ENCODE measurements around the gene P2RY1.

Gene P2RY1

GRCh38 chr3:152817400-152817799 is 17.5 kb upstream of the P2RY1 start:
- H3K4me3 ChIP-seq (ENCODE audit: low read depth, low read length) = no peak overlapping the region
- no peak for TF ChIP-seq CTCF (IDR thresholded peaks at IDR 0.05; ENCODE audit: low read depth, low read length)

GRCh38 chr3:152818027-152818426 is 16.9 kb upstream of the P2RY1 start:
- no peak overlapping the region for H3K4me3 ChIP-seq (ENCODE audit: low read depth, low read length)
- no peak for TF ChIP-seq CTCF (IDR thresholded peaks at IDR 0.05; ENCODE audit: low read depth, low read length)

- TF ChIP-seq CTCF (IDR thresholded peaks at IDR 0.05; ENCODE audit: low read depth, low read length) = no peak
- H3K4me3 ChIP-seq (ENCODE audit: low read depth, low read length) = no peak overlapping the region
These were observed 11.8 kb upstream of the P2RY1 start for GRCh38 chr3:152823173-152823572.

GRCh38 chr3:152823781-152824180 is 11.2 kb upstream of the P2RY1 start:
- no peak overlapping the region for H3K4me3 ChIP-seq (ENCODE audit: low read depth, low read length)
- no peak for TF ChIP-seq CTCF (IDR thresholded peaks at IDR 0.05; ENCODE audit: low read depth, low read length)

GRCh38 chr3:152825566-152825965 is 9.4 kb upstream of the P2RY1 start:
- no peak overlapping the region for H3K4me3 ChIP-seq (ENCODE audit: low read depth, low read length)
- TF ChIP-seq CTCF (IDR thresholded peaks at IDR 0.05; ENCODE audit: low read depth, low read length) = no peak

- TF ChIP-seq CTCF (IDR thresholded peaks at IDR 0.05; ENCODE audit: low read depth, low read length) = no peak
- H3K4me3 ChIP-seq (ENCODE audit: low read depth, low read length) = no peak overlapping the region
These were observed 8.5 kb upstream of the P2RY1 start for GRCh38 chr3:152826476-152826875.

GRCh38 chr3:152827313-152827712 is 7.6 kb upstream of the P2RY1 start:
- no peak for TF ChIP-seq CTCF (IDR thresholded peaks at IDR 0.05; ENCODE audit: low read depth, low read length)
- H3K4me3 ChIP-seq (ENCODE audit: low read depth, low read length) = no peak overlapping the region

Measured in WI38 (cell line).